Glutamatergic neuron (in vitro differentiated cells): Measurements from ENCODE around the gene ZPLD1. TPM values are rescaled to one million over a fixed set of nuclear protein-coding genes. Genes with fewer than 3 reads are reported as not detected.

Experiments
- DNase-seq: peaks from one replicate; pipeline ENCODE4 v3.0.0; 2022
- H3K27ac Mint-ChIP-seq: one replicate; pipeline ENCODE4 v1.8.0; 2020; ENCODE audit warnings: mild to moderate bottlenecking, mixed read lengths, inconsistent platforms; ENCODE audit not compliant: unreplicated experiment
- H3K27me3 Mint-ChIP-seq: one replicate; pipeline ENCODE4 v1.8.0; 2020; ENCODE audit warnings: mild to moderate bottlenecking, moderate library complexity, mixed read lengths, inconsistent platforms; ENCODE audit not compliant: unreplicated experiment
- H3K36me3 Mint-ChIP-seq: one replicate; pipeline ENCODE4 v1.8.0; 2020; ENCODE audit warnings: mild to moderate bottlenecking, mixed read lengths, inconsistent platforms; ENCODE audit not compliant: unreplicated experiment
- H3K4me1 Mint-ChIP-seq: one replicate; pipeline ENCODE4 v1.8.0; 2020; ENCODE audit warnings: mild to moderate bottlenecking, low read depth, mixed read lengths, inconsistent platforms; ENCODE audit not compliant: unreplicated experiment
- H3K4me3 Mint-ChIP-seq: one replicate; pipeline ENCODE4 v1.8.0; 2020; ENCODE audit warnings: mild to moderate bottlenecking, mixed read lengths, inconsistent platforms; ENCODE audit not compliant: unreplicated experiment
- H3K9me3 Mint-ChIP-seq: one replicate; pipeline ENCODE4 v1.8.0; 2020; ENCODE audit warnings: mild to moderate bottlenecking, moderate library complexity, mixed read lengths, inconsistent platforms; ENCODE audit not compliant: unreplicated experiment
- total RNA-seq: library from RNA; stranded (reverse); fragmentation: NEBNext Ultra II Directional; extraction: Animal tissue kit (Norgen Biotek cat#: 25700); gene quantifications from one replicate; pipeline ENCODE4 v1.2.1, GENCODE V29; 2021; ENCODE audit not compliant: unreplicated experiment
- TF ChIP-seq, protein P1 (sequence below): fragments of 200-600 bp; sonication (generic); IDR thresholded peaks from one replicate; pipeline ENCODE4 v1.5.0; 2021; ENCODE audit not compliant: partially characterized antibody, unreplicated experiment

Gene ZPLD1
- total RNA-seq, 1 donor from 2014 or later, result not detected

DNA sequence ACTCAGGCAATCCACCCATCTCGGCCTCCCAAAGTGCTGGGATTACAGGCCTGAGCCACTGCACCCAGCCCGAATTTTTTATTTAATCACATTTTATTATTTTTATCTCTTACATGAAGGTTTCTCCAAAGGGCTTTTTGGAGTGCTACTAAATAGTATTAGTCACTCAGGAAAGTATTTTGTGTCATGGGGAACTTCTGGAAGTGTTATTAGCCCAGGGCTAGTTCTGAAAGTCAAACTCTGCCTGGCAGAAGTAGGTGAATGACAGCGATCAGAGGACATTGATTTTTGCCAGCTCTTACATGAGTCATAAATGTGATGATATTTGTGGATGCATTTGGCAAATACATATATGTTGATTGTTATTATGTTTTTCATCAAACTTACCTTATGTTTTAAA lies 48.7 kb downstream of the ZPLD1 start:
- peaks cover 5% of the 10 kb centered on the region for H3K36me3 Mint-ChIP-seq
- peaks cover 8% of the 10 kb centered on the region for H3K27me3 Mint-ChIP-seq
- peak overlapping the region; percentile 91 for H3K27ac Mint-ChIP-seq
- no peak for DNase-seq
- H3K4me1 Mint-ChIP-seq, result peaks cover 31% of the 10 kb centered on the region
- TF ChIP-seq, protein P1, sequence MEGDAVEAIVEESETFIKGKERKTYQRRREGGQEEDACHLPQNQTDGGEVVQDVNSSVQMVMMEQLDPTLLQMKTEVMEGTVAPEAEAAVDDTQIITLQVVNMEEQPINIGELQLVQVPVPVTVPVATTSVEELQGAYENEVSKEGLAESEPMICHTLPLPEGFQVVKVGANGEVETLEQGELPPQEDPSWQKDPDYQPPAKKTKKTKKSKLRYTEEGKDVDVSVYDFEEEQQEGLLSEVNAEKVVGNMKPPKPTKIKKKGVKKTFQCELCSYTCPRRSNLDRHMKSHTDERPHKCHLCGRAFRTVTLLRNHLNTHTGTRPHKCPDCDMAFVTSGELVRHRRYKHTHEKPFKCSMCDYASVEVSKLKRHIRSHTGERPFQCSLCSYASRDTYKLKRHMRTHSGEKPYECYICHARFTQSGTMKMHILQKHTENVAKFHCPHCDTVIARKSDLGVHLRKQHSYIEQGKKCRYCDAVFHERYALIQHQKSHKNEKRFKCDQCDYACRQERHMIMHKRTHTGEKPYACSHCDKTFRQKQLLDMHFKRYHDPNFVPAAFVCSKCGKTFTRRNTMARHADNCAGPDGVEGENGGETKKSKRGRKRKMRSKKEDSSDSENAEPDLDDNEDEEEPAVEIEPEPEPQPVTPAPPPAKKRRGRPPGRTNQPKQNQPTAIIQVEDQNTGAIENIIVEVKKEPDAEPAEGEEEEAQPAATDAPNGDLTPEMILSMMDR, result no peak
- no peak overlapping the region for H3K4me3 Mint-ChIP-seq
- peaks cover 9% of the 10 kb centered on the region for H3K9me3 Mint-ChIP-seq

DNA sequence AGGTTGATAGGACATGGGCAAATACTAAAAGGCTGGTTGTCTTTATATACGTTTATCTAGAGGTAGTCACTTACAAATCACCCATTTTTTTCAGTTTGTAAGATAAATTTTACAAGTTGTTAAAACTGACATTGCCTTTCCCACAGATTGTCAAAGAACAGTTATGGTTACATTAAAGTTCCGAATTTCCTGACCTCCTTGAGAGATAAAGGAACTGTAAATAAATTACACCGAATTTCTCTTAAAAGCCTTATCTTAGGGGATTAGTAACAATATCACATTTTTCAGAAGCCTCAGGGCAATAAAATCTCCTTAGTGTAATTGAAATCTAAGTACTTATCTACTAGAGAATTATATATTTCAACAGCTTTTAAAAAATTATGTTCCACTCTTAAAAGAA lies 49.5 kb downstream of the ZPLD1 start:
- Mint-ChIP-seq H3K4me3 (peak overlapping the region; percentile 32), H3K27me3 (peaks cover 8% of the 10 kb centered on the region), H3K36me3 (peaks cover 5% of the 10 kb centered on the region), H3K27ac (peak overlapping the region; percentile 91), H3K4me1 (peaks cover 31% of the 10 kb centered on the region), H3K9me3 (peaks cover 9% of the 10 kb centered on the region)
- TF ChIP-seq, protein P1, result no peak
- no peak for DNase-seq

DNA sequence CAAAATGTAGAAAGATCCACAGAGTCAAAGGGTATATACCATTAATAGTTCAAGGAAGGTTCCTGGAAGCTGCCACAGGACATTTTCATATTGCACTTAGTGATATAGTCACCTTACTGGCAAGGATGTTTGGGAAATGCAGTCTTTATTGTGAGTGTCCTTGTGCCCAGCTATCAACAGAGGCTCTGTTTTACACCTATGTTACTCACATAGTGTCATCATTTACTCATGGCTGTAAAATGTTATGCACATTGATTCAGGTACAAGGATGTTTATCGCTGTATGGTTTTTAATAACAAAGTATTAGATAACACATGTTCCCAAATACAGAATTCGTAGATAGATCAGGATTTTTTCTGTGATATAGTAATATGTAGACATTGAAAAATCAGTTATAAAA lies 50.9 kb downstream of the ZPLD1 start:
- H3K9me3 Mint-ChIP-seq, result peaks cover 9% of the 10 kb centered on the region
- peaks cover 5% of the 10 kb centered on the region for H3K36me3 Mint-ChIP-seq
- H3K4me1 Mint-ChIP-seq, result peaks cover 21% of the 10 kb centered on the region
- no peak overlapping the region for H3K27ac Mint-ChIP-seq
- DNase-seq, result no peak
- TF ChIP-seq, protein P1, result no peak
- no peak overlapping the region for H3K4me3 Mint-ChIP-seq
- H3K27me3 Mint-ChIP-seq, result peaks cover 8% of the 10 kb centered on the region

DNA sequence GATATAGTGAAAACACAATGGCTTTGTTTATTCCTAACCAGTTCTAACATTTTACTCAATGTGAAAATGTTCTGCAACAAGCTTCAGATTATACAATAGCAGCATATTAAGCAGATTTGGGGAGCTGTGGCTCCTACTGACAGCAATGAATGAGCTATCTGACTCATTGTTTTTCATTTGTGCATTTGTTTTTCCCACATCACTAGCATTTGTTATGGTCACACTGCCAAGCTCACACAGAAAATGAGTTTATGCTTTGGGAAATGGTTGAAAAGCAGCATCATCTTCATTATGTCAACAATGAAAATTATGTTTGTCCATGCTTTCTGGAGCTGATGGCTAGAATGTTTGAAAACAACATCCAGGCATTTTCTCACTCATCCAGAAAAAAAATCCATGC lies 53.5 kb downstream of the ZPLD1 start:
- TF ChIP-seq, protein P1, result no peak
- Mint-ChIP-seq H3K4me1 (peaks cover 13% of the 10 kb centered on the region), H3K27me3 (peaks cover 8% of the 10 kb centered on the region), H3K9me3 (peaks cover 9% of the 10 kb centered on the region), H3K4me3 (no peak overlapping the region), H3K36me3 (peaks cover 14% of the 10 kb centered on the region), H3K27ac (no peak overlapping the region)
- no peak for DNase-seq

DNA sequence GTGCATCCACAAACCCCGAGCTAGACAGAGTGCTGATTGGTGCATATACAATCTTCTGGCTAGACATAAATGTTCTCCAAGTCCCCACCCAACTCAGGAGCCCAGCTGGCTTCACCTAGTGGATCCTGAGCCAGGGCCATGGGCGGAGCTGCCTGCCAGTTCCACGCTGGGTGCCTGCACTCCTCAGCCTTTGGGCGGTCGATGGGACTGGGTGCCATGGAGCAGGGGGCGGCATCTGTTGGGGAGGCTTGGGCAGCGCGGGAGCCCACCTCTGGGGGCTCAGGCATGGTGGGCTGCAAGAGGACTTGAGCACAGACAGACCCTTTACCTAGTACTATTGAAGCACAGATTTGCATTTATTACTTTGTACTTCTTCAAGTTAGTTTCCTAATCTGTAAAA lies 57.5 kb downstream of the ZPLD1 start:
- Mint-ChIP-seq H3K4me1 (no peaks in the 10 kb centered on the region), H3K4me3 (no peak overlapping the region), H3K27me3 (no peaks in the 10 kb centered on the region), H3K27ac (no peak overlapping the region), H3K9me3 (peaks cover 1% of the 10 kb centered on the region), H3K36me3 (peaks cover 8% of the 10 kb centered on the region)
- TF ChIP-seq, protein P1, result no peak
- no peak for DNase-seq
